Fibroblast of lung (primary cell): ENCODE measurements around the gene EEFSEC.

Source experiments
- EZH2 ChIP-seq: IDR thresholded peaks from 2 replicates; pipeline ENCODE4 v1.5.1; 2012; ENCODE audit warnings: low read length, control low read depth, mild to moderate bottlenecking; ENCODE audit errors: missing control alignments
- TF ChIP-seq, protein P1 (sequence below), 2 donors: IDR thresholded peaks in 1 of 2; conservative IDR thresholded peaks in 1 of 2; 1 replicate in 1 of 2; 2 replicates in 1 of 2; pipeline ENCODE4 v1.5.1; 2011 to 2012; ENCODE audit warnings: low read length in 2 of 2, control low read depth in 1 of 2, inconsistent platforms in 1 of 2, low read depth in 1 of 2, mild to moderate bottlenecking in 1 of 2

DNA sequence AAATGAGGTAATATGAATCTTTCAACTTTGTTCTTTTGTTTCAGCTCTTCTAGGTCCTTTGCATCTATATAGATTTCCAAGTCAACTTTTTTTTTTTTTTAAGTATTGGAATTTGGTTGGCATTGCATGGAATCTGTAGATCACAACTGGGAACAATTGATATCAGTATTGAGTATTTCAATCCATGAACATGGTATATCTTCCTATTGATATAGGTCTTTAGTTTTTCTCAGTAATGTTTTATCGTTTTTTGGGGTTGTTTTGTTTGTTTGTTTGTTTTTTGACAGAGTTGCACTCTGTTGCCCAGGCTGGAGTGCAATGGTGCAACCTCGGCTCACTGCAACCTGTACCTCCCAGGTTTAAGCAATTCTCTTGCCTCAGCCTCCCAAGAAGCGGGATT, 137.2 kb downstream of the EEFSEC start:
- TF ChIP-seq, protein P1, sequence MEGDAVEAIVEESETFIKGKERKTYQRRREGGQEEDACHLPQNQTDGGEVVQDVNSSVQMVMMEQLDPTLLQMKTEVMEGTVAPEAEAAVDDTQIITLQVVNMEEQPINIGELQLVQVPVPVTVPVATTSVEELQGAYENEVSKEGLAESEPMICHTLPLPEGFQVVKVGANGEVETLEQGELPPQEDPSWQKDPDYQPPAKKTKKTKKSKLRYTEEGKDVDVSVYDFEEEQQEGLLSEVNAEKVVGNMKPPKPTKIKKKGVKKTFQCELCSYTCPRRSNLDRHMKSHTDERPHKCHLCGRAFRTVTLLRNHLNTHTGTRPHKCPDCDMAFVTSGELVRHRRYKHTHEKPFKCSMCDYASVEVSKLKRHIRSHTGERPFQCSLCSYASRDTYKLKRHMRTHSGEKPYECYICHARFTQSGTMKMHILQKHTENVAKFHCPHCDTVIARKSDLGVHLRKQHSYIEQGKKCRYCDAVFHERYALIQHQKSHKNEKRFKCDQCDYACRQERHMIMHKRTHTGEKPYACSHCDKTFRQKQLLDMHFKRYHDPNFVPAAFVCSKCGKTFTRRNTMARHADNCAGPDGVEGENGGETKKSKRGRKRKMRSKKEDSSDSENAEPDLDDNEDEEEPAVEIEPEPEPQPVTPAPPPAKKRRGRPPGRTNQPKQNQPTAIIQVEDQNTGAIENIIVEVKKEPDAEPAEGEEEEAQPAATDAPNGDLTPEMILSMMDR (conservative IDR thresholded peaks at IDR 0.05 in 1 of 2, IDR thresholded peaks at IDR 0.05 in 1 of 2; ENCODE audit: low read depth in 1 of 2, low read length in 2 of 2) = no peak
- no peak for TF ChIP-seq EZH2
